AG04449 (cell line): Measurements from ENCODE around the gene CFAP210.
"Not testable (repeated sequence)": the region's sequence is repeated elsewhere in the genome, so short reads cannot be mapped to it uniquely, and the experiment has no call there.

ENCODE experiments used
- CTCF ChIA-PET: fragments of 350-600 bp; formaldehyde crosslinking; extraction: SDS; loops from one replicate; lab custom pipeline; 2021; ENCODE audit warnings: antibody characterized with exemption; lab: Yijun Ruan, JAX
- POLR2A ChIA-PET: fragments of 400-600, 350-600 bp; formaldehyde crosslinking; extraction: SDS; loops from one replicate; lab custom pipeline; 2020; ENCODE audit warnings: antibody characterized with exemption, inconsistent platforms; lab: Yijun Ruan, JAX
- DNase-seq: peaks from one replicate; pipeline ENCODE4 v3.0.0-alpha.2; 2010; ENCODE audit warnings: low read depth, low spot score
- H3K4me3 ChIP-seq: 2 replicates; pipeline ENCODE4 v1.5.1; 2011; ENCODE audit warnings: low read depth, mild to moderate bottlenecking, control low read depth, low read length
- TF ChIP-seq, protein P1 (sequence below): IDR thresholded peaks from one replicate; pipeline ENCODE4 v1.5.1; 2011; ENCODE audit warnings: mild to moderate bottlenecking, moderate library complexity, low read length, control low read depth, inconsistent platforms; ENCODE audit not compliant: insufficient read depth; ENCODE audit errors: missing control alignments

Gene CFAP210

DNA sequence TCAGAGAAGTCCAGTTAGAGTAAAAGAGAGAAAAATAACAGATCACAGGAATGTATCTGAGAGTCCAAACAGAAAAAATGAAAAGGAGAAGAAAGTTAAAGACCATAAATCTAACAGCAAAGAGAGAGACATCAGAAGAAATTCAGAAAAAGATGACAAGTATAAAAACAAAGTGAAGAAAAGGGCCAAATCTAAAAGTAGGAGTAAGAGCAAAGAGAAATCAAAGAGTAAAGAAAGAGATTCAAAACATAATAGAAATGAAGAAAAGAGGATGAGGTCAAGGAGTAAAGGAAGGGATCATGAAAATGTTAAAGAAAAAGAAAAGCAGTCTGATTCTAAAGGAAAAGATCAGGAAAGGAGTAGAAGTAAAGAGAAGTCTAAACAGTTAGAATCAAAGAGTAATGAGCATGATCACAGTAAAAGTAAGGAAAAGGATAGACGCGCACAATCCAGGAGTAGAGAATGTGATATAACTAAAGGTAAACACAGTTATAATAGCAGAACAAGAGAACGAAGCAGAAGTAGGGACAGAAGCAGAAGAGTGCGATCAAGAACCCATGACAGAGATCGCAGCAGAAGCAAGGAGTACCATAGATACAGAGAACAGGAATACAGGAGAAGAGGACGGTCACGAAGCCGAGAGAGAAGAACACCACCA is 57.6 kb downstream of the CFAP210 start:
- TF ChIP-seq, protein P1, sequence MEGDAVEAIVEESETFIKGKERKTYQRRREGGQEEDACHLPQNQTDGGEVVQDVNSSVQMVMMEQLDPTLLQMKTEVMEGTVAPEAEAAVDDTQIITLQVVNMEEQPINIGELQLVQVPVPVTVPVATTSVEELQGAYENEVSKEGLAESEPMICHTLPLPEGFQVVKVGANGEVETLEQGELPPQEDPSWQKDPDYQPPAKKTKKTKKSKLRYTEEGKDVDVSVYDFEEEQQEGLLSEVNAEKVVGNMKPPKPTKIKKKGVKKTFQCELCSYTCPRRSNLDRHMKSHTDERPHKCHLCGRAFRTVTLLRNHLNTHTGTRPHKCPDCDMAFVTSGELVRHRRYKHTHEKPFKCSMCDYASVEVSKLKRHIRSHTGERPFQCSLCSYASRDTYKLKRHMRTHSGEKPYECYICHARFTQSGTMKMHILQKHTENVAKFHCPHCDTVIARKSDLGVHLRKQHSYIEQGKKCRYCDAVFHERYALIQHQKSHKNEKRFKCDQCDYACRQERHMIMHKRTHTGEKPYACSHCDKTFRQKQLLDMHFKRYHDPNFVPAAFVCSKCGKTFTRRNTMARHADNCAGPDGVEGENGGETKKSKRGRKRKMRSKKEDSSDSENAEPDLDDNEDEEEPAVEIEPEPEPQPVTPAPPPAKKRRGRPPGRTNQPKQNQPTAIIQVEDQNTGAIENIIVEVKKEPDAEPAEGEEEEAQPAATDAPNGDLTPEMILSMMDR = no peak
- ChIA-PET POLR2A (no interaction called here), CTCF (no interaction called here)
- DNase-seq = no peak
- H3K4me3 ChIP-seq = no peak overlapping the region

GRCh38 chr2:169625781-169626180 is 68.4 kb downstream of the CFAP210 start:
- no peak for DNase-seq
- TF ChIP-seq, protein P1 = no peak
- no peak overlapping the region for H3K4me3 ChIP-seq
- CTCF ChIA-PET = no interaction called here
- POLR2A ChIA-PET = no interaction called here

GRCh38 chr2:169623235-169623634 is 71.0 kb downstream of the CFAP210 start:
- no peak for DNase-seq
- CTCF ChIA-PET = no interaction called here
- TF ChIP-seq, protein P1 = no peak
- no peak overlapping the region for H3K4me3 ChIP-seq
- POLR2A ChIA-PET = no interaction called here

- H3K4me3 ChIP-seq = no peak overlapping the region
- POLR2A ChIA-PET = no interaction called here
- TF ChIP-seq, protein P1 = no peak
- CTCF ChIA-PET = no interaction called here
- DNase-seq = no peak
These were observed 73.7 kb downstream of the CFAP210 start for GRCh38 chr2:169620509-169620908.

DNA sequence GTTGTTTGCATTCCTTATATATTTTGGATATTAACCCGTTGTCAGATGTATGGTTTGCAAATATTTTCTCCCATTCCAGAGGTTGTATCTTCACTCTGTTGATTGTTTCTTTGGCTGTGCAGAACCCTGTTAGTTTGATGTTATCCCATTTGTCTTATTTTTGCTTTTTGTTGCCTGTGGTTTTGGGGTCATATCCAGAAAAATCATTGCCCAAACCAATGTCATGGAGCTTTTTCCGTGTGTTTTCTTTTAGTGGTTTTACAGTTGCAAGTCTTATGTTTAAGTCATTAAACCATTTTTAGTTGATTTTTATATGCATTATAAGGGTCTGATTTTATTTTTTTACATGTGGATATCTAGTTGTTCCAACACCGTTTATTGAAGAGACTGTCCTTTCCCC is 74.3 kb downstream of the CFAP210 start:
- TF ChIP-seq, protein P1 = no peak
- DNase-seq = no peak
- POLR2A ChIA-PET = no interaction called here
- CTCF ChIA-PET = no interaction called here
- H3K4me3 ChIP-seq = no peak overlapping the region

- DNase-seq, H3K4me3 ChIP-seq, POLR2A ChIA-PET, CTCF ChIA-PET: not testable (repeated sequence)
These were observed 78.2 kb downstream of the CFAP210 start for GRCh38 chr2:169615982-169616381.

GRCh38 chr2:169613876-169614275 is 80.3 kb downstream of the CFAP210 start:
- H3K4me3 ChIP-seq = no peak overlapping the region
- DNase-seq = no peak
- TF ChIP-seq, protein P1 = no peak
- ChIA-PET CTCF (no interaction called here), POLR2A (no interaction called here)
